VCaP (cell line): ENCODE results near the gene CR1.
"Not testable (repeated sequence)": the region's sequence is repeated elsewhere in the genome, so short reads cannot be mapped to it uniquely, and the experiment has no call there.

Experiments used
- H3K27ac ChIP-seq: fragments of 450-650 bp; 2 replicates; pipeline ENCODE4 v1.5.1; 2017
- TF ChIP-seq, protein P1 (sequence below): fragments of 450-650 bp; conservative IDR thresholded peaks from 2 replicates; pipeline ENCODE4 v1.5.1; 2017; ENCODE audit warnings: mild to moderate bottlenecking, moderate library complexity

CR1 gene

DNA sequence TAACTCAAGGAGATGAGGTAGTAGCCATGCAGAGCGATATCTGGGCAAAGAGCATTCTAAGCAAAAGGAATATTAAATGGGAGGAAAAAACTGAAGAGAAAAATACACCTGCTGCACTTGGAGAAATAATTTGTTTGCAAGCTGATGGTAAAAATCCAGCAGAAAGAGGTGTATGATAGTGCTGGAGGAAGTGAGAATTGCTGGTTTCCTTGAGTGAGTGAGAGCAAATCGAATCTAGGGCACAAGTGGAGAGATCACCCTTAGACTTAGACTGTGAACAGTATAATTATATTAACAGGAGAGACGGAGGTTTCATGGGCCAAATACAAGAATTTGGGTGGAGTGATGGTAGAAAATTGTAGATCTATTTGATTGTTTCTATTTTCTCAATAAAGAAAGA is 2.7 kb upstream of the CR1 start:
- TF ChIP-seq, protein P1, sequence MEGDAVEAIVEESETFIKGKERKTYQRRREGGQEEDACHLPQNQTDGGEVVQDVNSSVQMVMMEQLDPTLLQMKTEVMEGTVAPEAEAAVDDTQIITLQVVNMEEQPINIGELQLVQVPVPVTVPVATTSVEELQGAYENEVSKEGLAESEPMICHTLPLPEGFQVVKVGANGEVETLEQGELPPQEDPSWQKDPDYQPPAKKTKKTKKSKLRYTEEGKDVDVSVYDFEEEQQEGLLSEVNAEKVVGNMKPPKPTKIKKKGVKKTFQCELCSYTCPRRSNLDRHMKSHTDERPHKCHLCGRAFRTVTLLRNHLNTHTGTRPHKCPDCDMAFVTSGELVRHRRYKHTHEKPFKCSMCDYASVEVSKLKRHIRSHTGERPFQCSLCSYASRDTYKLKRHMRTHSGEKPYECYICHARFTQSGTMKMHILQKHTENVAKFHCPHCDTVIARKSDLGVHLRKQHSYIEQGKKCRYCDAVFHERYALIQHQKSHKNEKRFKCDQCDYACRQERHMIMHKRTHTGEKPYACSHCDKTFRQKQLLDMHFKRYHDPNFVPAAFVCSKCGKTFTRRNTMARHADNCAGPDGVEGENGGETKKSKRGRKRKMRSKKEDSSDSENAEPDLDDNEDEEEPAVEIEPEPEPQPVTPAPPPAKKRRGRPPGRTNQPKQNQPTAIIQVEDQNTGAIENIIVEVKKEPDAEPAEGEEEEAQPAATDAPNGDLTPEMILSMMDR: no peak
- no peak overlapping the region for H3K27ac ChIP-seq

DNA sequence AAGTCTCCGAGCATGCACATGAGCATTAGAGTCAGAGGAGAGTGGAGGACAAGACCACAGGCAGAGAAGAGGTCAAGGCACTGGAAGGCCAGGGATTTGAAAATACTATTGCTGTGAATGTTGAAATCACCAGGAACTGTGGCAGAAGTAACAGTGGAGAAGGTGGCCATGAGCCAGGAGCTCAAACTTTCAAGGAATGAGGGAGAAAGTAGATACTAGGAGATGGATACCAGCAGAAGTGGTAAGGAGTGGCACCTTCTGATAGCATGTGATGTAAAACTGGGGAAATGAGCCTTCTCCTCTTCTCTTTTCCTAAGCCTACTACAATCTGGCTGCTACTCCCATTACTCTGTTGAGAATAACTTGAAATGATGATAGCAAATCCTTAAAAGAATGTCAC is 1.8 kb upstream of the CR1 start:
- TF ChIP-seq, protein P1: no peak
- H3K27ac ChIP-seq: no peak overlapping the region

DNA sequence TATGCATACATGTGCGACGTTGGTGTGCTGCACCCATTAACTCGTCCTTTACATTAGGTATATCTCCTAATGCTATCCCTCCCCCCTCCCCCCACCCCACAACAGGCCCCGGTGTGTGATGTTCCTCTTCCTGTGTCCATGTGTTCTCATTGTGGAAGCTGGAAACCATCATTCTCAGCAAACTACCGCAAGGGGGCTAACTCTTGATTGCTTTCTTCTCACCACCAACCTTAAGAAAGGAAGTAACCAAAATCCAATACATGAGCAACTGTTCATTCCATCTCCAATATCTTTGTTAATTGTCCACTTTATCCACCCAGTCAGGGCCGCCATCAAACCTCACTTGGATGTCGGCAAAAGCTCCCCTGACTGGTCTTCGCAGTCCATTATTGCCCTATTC is 676 bp upstream of the CR1 start:
- H3K27ac ChIP-seq: not testable (repeated sequence)

DNA sequence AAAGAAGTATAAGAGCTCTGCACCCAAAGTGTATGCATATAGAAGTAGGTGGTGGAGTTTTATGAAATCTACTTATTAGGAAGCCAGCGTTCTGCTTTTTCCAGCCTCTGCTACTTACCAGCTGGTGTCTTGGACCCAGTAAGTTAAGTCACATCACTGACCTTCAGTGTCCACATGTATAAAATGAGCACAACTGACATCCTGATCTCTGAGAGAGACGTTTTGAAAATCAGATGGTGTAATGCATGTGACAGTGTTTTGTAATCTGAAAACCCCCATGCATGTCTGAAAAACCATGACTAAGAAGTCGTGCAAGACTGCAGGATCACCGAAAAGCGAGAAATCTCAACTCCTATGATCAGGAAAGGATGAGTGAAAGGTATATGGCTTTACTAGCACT is 2.0 kb downstream of the CR1 start:
- TF ChIP-seq, protein P1: no peak
- H3K27ac ChIP-seq: no peak overlapping the region

DNA sequence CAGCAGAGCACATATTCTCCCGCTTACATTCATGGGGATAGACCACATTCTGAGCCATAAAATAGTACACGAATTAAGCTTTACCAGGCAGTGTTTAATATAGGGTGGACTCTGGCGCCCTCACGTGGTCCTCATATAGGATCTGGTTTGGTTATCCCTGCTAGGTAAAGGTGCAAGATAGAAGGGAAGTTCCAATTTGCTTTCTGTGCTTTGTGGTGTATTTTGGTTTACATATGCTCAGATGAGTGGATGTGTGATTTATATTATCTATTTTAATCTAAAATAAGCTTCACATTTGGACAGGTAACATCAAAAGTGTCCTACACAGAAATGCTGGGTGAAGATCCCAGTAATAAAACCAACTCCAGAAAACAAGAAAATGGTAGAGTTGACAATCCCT is 3.6 kb downstream of the CR1 start:
- H3K27ac ChIP-seq: no peak overlapping the region
- TF ChIP-seq, protein P1: peak; percentile 82

DNA sequence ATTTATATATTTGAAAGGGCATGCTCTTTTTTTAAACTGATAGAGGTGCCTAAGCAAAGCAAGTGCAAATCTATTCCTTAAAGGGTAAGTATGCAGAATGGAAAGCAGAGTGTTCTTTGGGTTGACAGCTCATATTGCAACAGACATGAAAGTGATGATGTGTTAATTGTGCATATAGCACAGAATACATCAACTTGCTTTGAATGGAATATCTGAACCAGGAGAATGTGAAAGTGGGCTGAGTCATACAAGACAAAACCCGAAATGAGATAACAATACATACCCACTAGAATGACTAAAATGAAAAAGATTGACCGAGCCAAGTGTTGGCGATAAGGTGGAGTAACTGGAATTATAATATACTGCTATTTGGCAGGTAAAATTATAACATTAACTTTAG is 4.3 kb downstream of the CR1 start:
- H3K27ac ChIP-seq: no peak overlapping the region
- TF ChIP-seq, protein P1: no peak

DNA sequence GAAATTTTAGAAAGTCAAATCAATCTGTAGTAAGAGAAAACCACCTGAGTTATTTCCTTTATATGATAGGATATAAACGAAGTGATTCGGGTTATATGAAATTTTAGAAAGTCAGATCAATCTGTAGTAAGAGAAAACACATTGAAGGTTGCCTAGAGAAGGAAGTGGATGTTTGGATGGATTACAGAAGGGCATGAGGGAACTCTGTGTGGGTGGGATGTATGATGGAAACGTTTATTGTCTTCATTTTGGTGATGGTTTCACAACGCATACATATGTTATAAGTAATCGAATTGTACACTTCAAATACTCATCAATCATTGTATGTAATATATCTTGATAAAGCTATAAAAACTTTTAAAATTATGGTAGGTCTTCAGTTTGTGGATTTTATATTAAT is 5.1 kb downstream of the CR1 start:
- no peak overlapping the region for H3K27ac ChIP-seq
- TF ChIP-seq, protein P1: no peak

DNA sequence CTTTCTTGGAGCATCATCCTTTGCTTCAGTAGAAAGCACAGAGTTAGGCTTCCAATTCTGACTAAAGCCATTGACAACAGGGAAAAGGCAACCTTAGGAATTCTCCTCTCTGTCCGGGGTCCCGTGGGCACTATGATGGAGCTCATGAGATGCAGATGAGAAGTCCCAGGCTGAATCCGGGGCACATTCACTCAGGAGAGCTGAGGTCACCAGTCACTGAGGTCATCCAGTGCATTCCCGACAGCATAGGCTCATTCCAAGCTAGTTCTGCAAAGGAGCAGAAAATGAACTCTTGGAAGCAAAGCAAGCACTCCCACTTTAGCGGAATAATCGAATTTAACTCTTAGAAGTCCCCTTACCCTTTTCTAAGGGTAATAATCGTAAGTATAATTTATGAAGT is 6.8 kb downstream of the CR1 start:
- no peak overlapping the region for H3K27ac ChIP-seq

More for the DNA sequence above, 6.8 kb downstream of the CR1 start:
- TF ChIP-seq, protein P1: no peak
